ENCODE measurements around the gene FAM83B.
"Not testable (repeated sequence)": the region's sequence is repeated elsewhere in the genome, so short reads cannot be mapped to it uniquely, and the experiment has no call there.

The FAM83B gene

DNA sequence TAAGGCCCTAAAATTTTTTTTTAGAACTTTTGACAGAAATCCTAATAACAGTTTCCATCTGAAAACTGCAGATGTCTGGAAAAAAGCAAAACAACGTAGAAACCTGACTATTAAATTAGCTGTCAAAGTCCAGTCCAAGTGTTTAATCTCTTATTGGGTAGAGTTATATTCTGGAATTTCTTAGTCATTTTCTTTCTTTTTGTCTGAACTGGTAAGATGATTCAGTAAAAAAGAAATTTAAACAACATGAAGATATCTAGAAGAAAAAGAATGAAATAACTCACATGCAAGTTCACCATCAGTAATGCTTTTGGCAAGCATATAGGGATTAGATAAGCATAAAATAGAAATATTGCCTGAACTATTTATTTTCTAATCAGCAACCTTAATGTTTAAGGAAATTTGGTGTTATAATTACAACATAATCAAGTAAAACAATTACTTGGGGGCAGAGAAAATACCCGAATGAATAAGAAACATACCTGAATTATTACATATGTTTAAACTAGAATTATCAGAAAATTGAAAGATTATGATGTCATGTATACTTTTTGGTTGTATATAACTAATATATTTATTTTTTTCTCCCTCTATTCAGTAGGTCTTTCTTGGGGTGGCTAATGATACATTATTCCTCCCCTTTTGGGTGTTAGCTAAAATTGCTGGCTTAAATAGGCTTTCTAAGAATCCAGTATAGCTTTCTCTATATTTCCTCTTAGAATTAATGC is 51.1 kb downstream of the FAM83B start:
- no peak for DNase-seq (ENCODE audit: low read depth)

DNA sequence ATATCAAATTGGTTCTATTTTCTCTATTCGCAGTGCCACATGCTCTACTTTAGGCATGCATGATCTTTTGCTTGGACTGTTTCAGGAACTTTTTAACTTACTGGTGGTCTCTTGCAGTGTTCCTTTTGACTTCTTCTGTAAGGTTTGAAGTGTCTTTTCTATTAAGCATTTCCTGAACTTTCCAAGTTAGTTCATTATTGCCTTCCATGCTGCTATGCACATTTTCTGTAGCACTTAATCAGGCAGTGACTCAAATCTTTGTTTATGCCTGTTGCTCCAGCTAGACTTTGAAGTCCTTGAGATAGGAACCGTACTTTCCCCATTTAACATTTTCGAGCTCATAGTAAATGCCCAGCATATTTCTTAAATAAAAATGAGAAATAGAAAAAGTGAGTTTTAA is 52.2 kb downstream of the FAM83B start:
- DNase-seq (ENCODE audit: low read depth), result no peak

DNA sequence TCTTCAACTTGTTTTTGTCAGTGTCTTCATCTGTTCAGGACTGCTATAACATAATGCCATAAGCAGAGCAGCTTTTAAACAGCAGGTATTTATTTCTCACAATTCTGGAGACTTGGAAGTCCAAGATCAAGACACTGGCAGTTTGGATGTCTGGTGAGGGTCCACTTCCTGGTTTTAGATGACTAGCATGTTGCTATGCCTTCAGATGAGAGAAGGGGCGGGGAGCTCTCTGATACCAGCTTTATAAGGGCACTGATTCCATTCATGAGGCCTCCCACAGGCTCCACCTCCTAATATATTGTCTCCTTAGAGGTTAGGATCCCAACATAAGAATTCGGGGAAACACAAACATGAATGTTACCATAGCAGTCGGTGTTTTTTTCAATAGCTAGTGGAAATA is 52.9 kb downstream of the FAM83B start:
- DNase-seq (ENCODE audit: low read depth), result no peak

DNA sequence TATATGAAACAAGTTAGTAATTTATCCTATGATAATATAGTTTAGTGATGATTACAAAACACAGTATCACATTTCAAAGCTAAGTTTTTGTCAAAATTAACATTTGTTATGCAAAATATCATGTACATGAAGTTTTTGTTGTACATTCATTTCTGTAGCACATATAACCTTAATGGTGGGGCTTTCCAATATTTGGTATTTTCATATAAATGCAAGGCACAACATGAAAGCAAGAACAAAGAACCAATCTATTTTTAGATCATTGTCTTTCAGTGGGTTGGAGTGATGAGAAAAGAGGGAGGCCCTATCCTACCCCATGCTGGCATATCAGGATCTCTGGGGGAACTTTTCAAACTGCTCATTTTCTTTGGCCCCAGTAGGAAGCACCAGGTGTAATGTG is 53.4 kb downstream of the FAM83B start:
- DNase-seq (ENCODE audit: low read depth), result no peak

DNA sequence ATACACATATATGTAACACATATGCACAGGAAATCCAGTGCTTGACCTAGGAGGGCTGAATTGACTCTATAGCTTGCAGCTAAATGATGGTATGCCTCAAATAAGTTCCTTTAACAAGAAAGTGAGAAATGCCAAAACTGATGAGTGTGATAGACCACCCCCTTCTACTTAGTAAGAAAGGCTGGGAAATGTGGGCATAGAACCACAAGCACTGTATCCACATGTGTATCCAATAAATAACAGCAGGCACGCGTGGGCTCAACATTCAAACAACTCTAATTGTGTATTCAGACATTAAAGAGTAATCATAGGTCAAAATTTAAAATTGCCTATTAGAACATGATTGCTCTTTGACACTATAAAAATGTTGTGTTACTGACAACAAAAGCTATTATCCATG is 54.1 kb downstream of the FAM83B start:
- DNase-seq (ENCODE audit: low read depth), result no peak

DNA sequence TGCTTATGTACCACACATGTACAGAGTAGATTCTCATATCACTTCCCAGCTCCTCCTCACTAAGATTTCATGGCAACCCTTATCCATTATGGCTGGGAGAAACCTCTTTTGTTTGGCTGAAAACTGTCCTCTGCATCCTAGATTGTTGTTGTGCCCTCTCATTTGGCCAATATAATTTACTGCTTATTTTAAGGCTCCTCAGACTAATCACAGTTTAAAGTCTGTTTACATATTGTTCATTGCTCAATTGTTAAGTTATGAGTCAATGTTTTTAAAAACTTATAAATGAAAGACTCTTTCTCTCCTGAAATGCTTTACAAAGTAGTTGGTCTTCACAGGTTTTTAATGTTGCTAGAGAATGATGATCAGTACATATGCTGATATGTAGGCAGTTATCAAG is 57.3 kb downstream of the FAM83B start:
- no peak for DNase-seq (ENCODE audit: low read depth)

DNA sequence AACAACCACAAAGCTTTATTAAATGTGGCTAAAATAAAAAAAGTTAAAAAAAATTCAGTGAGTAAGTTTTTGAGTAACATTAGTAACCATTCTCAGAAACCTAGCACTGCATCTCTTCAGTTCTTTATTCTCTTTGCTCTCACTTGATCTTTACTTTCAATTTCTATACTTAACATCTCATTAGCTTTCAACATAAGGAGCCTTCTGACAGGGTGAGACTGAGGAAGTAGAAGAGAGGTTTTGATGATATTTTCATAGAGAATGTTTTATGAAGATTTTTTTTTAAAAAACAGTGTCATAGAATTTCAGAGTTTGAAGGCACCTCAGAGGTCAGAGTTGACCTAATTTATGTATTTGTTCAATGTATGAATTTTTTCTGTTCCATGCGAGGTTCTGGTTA is 60.8 kb downstream of the FAM83B start:
- DNase-seq (ENCODE audit: low read depth), result no peak

DNA sequence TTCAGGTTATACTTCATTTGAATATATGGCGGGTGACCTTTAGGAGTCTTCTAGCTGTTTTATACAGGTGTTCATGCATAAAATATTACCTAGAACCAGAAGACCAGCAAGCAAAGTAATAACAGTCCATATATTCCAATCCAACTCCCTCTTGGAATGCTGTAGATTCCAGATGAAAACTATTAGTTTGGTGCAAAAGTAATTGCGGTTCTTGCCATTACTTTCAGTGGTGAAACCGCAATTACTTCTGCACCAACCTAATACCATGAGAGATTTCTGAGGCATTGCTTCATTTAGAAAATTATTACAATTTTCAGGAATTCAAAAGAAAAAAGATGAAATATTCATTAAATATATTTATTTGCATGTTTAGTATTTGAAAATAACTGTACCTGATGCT is 62.6 kb downstream of the FAM83B start:
- no peak for DNase-seq (ENCODE audit: low read depth)

DNA sequence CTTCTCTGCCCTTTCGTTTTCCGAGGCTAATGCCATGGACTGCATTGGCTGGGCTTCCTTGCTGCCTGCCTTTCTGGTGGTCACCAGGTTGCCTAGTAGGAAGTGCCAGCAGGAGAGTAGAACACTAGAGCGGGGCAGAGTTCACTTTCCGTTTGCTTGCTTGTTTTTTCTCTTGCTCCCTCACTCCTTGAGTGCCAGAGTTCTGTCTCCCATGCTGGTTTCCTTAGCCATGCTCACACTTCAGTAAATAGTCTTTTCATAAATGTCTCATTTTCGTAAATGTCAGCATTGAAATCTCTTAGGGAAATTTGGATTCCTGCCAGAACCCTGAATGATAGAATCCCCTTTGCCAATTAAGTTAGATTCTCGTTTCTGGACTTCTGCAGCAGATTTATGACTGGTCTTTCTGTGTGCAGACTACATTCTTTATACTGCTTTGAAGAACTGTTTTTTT is 63.9 kb downstream of the FAM83B start:
- DNase-seq (ENCODE audit: low read depth), result no peak

DNA sequence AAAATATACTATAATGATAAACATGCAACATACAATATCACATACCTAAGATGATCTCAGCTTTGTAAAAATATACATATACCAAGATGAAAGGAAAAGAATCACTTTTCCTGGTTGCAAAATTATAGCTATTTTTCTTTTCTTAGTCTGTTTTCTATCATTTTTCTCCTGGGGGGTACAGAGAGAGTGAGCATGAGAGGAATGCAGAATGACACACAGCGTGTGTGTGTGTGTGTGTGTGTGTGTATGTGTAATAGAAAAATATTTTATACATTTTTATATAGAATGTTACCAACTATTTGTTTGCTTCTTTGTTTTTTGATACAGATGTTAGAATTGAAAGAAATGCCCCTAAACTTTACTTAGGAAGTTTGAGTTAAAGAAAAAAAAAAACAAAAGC is 64.3 kb downstream of the FAM83B start:
- no peak for DNase-seq (ENCODE audit: low read depth)

DNA sequence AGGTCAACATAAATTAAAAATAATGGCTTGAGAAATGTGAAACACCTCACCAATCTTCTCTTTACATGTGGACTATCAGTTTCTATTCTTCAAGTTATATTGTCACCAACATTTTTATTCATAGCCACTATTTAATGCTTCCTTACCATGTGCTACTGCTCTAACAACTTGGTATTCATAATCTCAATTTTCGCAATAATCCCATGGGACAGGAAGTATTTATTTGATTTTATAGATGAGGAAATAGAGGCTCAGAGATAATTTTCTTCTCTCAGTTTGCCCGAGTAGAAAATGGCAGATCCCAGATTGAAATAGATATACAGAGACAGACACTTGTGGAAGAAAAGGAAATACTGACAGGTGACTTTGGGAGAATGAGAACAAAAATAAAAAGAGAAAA is 66.6 kb downstream of the FAM83B start:
- DNase-seq (ENCODE audit: low read depth), result no peak

DNA sequence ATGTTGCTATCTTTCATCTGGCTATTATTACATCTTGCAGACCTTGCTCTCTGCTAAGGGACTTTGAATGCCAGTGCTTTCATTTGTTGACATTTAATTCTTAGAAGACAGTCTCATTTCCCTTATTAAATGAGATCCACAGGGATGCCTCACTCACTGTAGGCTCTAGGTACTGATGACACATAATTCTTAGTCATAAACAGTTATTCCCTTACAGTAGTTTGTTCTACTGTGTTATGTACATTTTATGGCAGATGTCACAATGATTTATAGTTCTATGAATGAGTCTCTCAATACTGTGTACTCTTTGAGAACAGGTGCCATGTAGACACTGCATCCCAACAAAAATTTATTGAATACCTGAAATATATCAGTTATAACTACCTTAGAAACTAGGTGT is 70.3 kb downstream of the FAM83B start:
- DNase-seq (ENCODE audit: low read depth), result no peak

DNA sequence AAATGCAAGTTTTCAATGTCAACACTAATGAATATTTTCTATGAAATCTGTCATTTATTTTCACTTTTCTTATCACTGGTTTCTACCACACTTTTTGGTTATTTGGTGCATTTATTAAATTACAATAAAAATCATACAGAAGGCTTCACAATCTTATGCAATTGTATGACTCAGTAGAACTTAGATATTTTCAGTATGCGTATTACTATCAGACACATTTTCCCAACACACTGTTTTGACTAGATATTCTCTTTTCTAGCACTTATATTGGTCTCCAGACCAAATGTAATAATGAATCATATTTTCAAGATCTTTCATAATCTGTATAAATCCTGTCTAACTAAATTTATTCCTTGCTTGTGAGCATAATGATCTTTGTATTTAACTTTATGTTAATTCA is 74.1 kb downstream of the FAM83B start:
- no peak for DNase-seq (ENCODE audit: low read depth)

DNA sequence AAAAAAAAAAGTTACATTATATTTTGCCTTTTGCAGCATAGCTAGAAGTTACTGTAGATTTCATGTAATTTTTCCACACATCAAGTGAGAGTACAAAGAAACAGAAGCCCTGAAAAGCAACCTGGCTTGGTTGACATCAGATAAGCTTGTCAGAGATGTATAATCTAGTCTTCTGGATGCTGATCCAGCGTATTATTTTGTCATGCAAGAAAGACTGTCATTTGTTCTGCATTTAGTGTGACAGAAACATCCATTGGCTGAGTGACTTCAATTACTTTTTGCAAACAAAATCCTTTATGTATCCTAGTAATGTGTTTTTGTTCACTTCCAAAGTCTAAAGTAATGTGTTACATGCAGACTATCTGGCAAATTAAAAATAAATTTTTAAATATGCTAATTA is 75.3 kb downstream of the FAM83B start:
- DNase-seq (ENCODE audit: low read depth), result no peak

DNA sequence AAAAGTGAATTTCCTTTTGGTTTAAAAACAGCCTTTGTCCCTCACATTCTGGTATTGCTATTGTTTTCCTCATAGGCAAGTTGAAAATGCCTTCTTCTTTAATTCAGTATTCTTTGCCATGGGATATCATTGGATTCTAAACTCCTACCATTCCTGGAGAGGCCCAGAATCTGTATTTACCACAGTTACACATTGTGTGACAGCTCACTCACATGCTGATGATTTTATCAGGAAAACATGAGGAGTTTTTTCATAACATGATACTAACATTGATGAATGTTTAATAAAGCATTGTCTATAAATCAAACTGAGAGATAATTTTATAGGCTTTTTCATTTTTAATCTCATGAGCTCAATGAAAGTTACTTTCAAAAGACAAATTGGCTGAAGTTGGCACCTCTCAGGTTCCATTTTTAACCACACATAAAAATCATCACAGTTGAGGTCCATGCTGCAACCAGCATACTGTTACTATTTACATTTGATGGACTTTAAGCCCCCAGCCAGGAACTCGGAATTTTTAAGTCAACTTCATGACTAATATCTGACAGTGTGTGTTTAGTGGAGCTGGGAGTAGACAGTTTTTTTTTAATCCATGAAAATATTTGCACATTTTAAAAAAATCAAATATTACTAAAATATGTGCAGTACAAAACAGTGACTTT is 82.8 kb downstream of the FAM83B start:
- DNase-seq (ENCODE audit: low read depth), result no peak

DNA sequence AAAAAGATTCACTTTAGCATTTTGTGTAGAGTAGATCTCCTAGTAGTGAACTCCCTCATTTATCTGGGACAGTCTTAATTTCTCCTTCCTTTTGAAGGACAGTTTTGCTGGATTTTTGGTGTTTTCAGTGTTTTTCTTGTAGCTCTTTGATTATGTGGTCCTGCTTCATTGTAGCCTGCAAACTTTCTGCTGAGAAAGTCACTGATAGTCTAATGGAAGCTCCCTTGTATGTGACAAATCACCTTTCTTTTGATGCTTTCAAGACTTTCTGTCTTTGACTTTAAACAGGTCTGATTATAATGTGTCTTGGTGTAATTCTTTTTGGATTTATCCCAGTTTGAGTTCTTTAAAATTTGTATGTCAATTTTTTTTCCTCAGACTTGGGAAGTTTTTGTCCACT is 86.1 kb downstream of the FAM83B start:
- no peak for DNase-seq (ENCODE audit: low read depth)

DNA sequence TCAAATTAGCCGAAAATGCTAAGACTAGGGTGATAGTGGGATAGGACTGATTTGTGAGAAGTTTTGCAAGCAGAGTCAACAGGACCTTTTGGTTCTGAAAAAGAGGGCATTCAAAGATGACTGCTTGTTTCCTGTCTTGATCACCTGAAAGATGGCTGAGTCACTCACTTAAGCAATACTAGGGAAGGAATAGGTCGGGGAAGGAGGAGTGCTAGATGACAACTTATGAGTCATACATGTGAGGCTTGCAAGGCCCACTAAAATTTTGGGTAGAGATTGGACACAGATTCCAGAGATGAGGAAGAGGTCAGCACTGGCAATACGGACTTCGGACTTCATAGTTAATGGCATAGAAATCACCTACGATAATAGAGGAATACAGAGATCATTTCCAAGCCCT is 89.2 kb downstream of the FAM83B start:
- no peak for DNase-seq (ENCODE audit: low read depth)

DNA sequence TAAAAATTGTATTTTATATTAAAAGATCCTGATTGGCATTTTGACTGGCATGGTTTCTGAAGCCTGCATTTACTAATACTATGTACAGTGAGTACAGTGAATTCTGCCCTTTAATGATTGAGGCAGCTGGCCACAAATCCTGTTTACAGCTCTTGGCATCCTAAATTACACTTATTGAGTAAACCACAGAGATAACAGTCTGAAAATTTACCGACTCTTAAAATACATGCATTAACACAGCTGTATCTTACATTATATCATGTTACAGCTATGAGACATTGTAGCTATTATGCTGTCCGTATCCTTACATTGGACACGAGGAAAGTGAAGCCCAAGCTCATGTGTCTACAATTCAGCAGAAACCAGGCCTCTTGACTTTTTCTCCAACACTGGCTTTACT is 90.8 kb downstream of the FAM83B start:
- DNase-seq (ENCODE audit: low read depth), result no peak

DNA sequence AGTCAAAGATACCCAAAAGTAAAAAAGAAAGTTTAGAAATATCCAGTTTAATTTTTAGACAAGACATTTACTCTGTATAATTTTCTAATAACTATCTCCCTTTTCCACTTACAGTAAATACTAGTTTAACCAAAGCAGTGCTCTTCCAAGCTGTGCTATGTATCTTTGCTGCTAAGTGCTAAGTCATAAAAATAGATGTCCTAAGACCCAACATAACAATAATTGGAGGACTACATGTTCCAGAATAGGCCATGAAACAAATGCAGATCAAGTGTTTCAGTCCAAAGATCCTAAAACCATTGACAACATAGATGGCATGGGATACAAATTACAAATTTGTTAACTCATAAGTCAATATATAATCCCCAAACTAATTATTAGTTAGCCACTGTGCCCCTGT is 111.1 kb downstream of the FAM83B start:
- no peak for DNase-seq (ENCODE audit: low read depth)

DNA sequence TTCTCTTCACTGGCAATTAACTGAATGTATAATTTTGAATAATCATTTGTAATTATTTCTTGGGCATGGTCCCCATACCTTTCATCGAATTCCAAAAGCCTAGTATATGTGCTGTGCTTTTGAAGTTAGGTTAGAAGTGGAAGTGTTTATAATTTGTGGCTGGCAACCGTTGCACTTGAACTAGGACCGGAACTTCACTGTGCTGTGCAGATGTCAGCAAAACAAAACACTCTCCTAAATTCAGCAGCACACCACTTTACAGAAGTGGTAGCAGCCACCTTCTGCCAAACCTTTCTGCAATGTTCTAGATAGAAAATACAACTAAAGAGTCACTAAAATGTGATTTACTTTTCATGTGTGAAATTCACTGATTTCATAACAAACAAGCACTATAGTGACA is 111.9 kb downstream of the FAM83B start:
- no peak for DNase-seq (ENCODE audit: low read depth)

DNA sequence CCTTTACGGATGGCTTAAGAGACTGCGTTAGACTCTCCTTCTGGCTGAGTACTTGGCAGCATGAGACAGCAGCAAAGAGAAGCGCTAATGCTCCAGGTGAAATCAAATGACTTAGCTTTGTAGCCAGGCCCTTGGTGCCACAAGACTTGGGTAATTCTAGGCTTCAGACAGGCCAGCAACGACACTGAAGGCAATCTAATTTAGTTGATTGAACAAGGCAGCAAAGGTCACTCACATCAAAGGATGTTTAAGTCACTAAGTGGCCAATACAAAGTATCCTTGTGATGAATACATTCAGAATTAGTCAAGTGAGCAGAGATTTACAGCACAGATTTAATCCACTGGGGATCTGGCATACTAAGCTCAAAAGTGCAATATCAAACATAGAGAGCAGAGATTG is 113.2 kb downstream of the FAM83B start:
- no peak for DNase-seq (ENCODE audit: low read depth)

DNA sequence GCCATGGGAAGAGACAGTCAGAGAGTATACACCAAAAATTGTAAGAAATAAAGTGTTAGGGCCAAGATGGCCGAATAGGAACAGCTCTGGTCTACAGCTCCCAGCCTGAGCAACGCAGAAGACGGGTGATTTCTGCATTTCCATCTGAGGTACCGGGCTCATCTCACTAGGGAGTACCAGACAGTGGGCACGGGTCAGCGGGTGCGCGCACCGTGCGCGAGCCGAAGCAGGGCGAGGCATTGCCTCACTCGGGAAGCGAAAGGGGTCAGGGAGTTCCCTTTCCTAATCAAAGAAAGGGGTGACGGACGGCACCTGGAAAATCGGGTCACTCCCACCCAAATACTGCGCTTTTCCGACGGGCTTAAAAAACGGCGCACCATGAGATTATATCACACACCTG is 114.8 kb downstream of the FAM83B start:
- DNase-seq (ENCODE audit: low read depth), result not testable (repeated sequence)

DNA sequence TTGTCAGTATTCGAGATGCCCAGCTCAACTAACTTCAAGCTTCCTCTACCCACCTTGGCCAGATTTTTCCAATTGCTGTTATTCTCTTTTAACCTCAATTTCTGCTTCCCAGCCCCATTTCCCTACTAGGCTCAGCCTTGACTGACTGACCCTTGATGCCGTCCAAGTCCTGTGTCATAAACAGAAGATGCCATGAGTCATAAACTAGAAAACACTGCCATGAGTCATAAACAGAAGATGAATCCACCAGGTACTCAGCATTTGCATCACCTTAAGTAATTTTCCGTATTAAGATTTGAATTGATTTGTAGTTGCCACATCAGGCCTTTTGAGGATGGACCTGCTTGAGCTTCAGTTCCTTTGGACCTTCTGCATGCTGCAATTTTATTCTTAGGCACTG is 123.8 kb downstream of the FAM83B start:
- no peak for DNase-seq (ENCODE audit: low read depth)

DNA sequence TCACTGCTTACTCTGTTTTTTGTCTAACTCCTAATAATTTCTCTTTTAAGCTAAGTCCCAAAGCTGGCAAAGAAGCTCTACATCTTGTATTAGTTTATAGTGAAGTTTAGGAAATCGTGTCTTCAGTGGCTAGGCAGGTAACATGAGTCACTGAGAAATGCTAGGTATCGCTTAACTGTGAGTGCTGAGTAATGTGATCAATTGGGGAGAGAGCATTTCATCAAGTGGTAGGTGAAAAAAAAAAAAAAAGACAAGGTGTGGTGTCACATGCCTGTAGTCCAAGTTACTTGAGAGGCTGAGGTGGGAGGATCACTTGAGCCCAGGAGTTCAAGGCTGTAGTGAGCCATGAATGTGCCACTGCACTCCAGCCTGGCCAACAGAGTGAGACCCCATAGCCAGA is 125.3 kb downstream of the FAM83B start:
- DNase-seq (ENCODE audit: low read depth), result no peak

All from activated gamma-delta T cell treated with anti-CD3 and anti-CD28 coated beads, Interleukin-2, amount 50 U/mL, for 16 hours (primary cell).